Activated T-helper 1 cell treated with anti-CD3 and anti-CD28 coated beads, Interleukin-12 subunit alpha, Interleukin-12 subunit beta, Interleukin-2, Interleukin-4 antibody, amounts not matched to agents 30 ng/mL and 10 ng/mL and 1 ng/mL, durations not matched to agents 14 hours and 24 hours and 36 hours (primary cell): ENCODE results near the gene INHBE. TPM values are rescaled to one million over a fixed set of nuclear protein-coding genes. Genes with fewer than 3 reads are reported as not detected.
A peak's percentile ranks its signal among the peaks of the same experiment; 100 is the strongest.

ENCODE experiments used
- DNase-seq: peaks from one replicate; pipeline ENCODE4 v3.0.0; 2021; ENCODE audit warnings: low spot score
- H3K27ac Mint-ChIP-seq: one replicate; pipeline ENCODE4 v1.8.0; 2021; ENCODE audit warnings: mild to moderate bottlenecking, mixed read lengths
- H3K27me3 Mint-ChIP-seq: one replicate; pipeline ENCODE4 v1.8.0; 2022; ENCODE audit warnings: mild to moderate bottlenecking, moderate library complexity, mixed read lengths; ENCODE audit not compliant: insufficient read depth
- H3K36me3 Mint-ChIP-seq: one replicate; pipeline ENCODE4 v1.8.0; 2021; ENCODE audit warnings: low read depth, mixed read lengths
- H3K4me1 Mint-ChIP-seq: one replicate; pipeline ENCODE4 v1.8.0; 2021; ENCODE audit warnings: low read depth, mixed read lengths
- H3K4me3 Mint-ChIP-seq: one replicate; pipeline ENCODE4 v1.8.0; 2021; ENCODE audit warnings: mild to moderate bottlenecking, moderate library complexity, mixed read lengths
- H3K9me3 Mint-ChIP-seq: one replicate; pipeline ENCODE4 v1.8.0; 2021; ENCODE audit warnings: mixed read lengths
- intact Hi-C: fragments of 100-400 bp; cut with micrococcal nuclease; formaldehyde crosslinking; loops from one replicate; pipeline ENCODE4 v1.15.1; 2024
- total RNA-seq: library from RNA; stranded (reverse); gene quantifications from 2 replicates; pipeline ENCODE4 v1.2.3, GENCODE V29; 2022

The INHBE gene
- total RNA-seq, 1 donor from 2014 or later: 0.41 TPM

- intact Hi-C loops: loop anchor here (1.0 kb wide), 9 partner anchors 28 to 246 kb away; partner anchors contain the start of genes DCTN2, DDIT3 and R3HDM2
- Mint-ChIP-seq H3K27me3 (peaks cover 21% of the 10 kb centered on the region), H3K27ac (peak overlapping the region; percentile 93), H3K9me3 (no peaks in the 10 kb centered on the region), H3K4me1 (peaks cover 60% of the 10 kb centered on the region), H3K4me3 (peak overlapping the region; percentile 94), H3K36me3 (no peaks in the 10 kb centered on the region)
- peak; percentile 90 for DNase-seq
These were observed 4.1 kb downstream of the INHBE start for GRCh38 chr12:57459055-57459749.

GRCh38 chr12:57459750-57460467 lies 4.8 kb downstream of the INHBE start, which contains the start of gene GLI1:
TSS of gene GLI1 (plus strand) at chr12:57459785. CDS start at chr12:57463692, 3,907 bp downstream.
- intact Hi-C loops: loop anchor here (1.0 kb wide), 9 partner anchors 27 to 247 kb away; partner anchors contain the start of genes DCTN2, DDIT3 and R3HDM2
- no peak for DNase-seq
- Mint-ChIP-seq H3K4me1 (peaks cover 66% of the 10 kb centered on the region), H3K36me3 (no peaks in the 10 kb centered on the region), H3K4me3 (peak within 1 kb of the TSS; percentile 94), H3K27ac (peak within 1 kb of the TSS; percentile 93), H3K27me3 (peaks cover 21% of the 10 kb centered on the region), H3K9me3 (no peaks in the 10 kb centered on the region)

GRCh38 chr12:57460468-57460784 lies 5.3 kb downstream of the INHBE start:
- DNase-seq: no peak
- Mint-ChIP-seq H3K27ac (peak overlapping the region; percentile 34), H3K4me1 (peaks cover 68% of the 10 kb centered on the region), H3K4me3 (peak overlapping the region; percentile 85), H3K27me3 (peaks cover 21% of the 10 kb centered on the region), H3K9me3 (no peaks in the 10 kb centered on the region), H3K36me3 (no peaks in the 10 kb centered on the region)
- intact Hi-C loops: no loop called here

GRCh38 chr12:57460841-57461275 lies 5.8 kb downstream of the INHBE start:
- no peaks in the 10 kb centered on the region for H3K36me3 Mint-ChIP-seq

GRCh38 chr12:57461276-57461916 lies 6.3 kb downstream of the INHBE start:
- Mint-ChIP-seq H3K27me3 (peaks cover 21% of the 10 kb centered on the region), H3K4me3 (peak overlapping the region; percentile 86), H3K27ac (no peak overlapping the region), H3K4me1 (peaks cover 60% of the 10 kb centered on the region), H3K9me3 (no peaks in the 10 kb centered on the region), H3K36me3 (no peaks in the 10 kb centered on the region)
- intact Hi-C loops: no loop called here
- DNase-seq: no peak

More at GRCh38 chr12:57460841-57461275, 5.8 kb downstream of the INHBE start:
- DNase-seq: no peak
- intact Hi-C loops: no loop called here
- no peaks in the 10 kb centered on the region for H3K9me3 Mint-ChIP-seq
- peak overlapping the region; percentile 85 for H3K4me3 Mint-ChIP-seq
- no peak overlapping the region for H3K27ac Mint-ChIP-seq
- peaks cover 21% of the 10 kb centered on the region for H3K27me3 Mint-ChIP-seq
- H3K4me1 Mint-ChIP-seq: peaks cover 65% of the 10 kb centered on the region

- peak overlapping the region; percentile 86 for H3K4me3 Mint-ChIP-seq
- H3K27me3 Mint-ChIP-seq: peaks cover 21% of the 10 kb centered on the region
- intact Hi-C loops: loop anchor here (1.0 kb wide), 2 partner anchors 14 to 199 kb away; no protein-coding TSS in a partner anchor
- H3K36me3 Mint-ChIP-seq: no peaks in the 10 kb centered on the region
- peaks cover 60% of the 10 kb centered on the region for H3K4me1 Mint-ChIP-seq
- no peak overlapping the region for H3K27ac Mint-ChIP-seq
- no peaks in the 10 kb centered on the region for H3K9me3 Mint-ChIP-seq
- DNase-seq: no peak
These were observed 6.8 kb downstream of the INHBE start for GRCh38 chr12:57461917-57462250.

- Mint-ChIP-seq H3K27me3 (peaks cover 21% of the 10 kb centered on the region), H3K9me3 (no peaks in the 10 kb centered on the region), H3K4me3 (peak overlapping the region; percentile 86), H3K4me1 (peaks cover 60% of the 10 kb centered on the region), H3K36me3 (peaks cover 3% of the 10 kb centered on the region), H3K27ac (peak overlapping the region; percentile 72)
- intact Hi-C loops: loop anchor here (1.0 kb wide), 2 partner anchors 14 to 199 kb away; no protein-coding TSS in a partner anchor
- peak; percentile 85 for DNase-seq
These were observed 7.3 kb downstream of the INHBE start for GRCh38 chr12:57462251-57462911.

GRCh38 chr12:57462912-57463253 lies 7.8 kb downstream of the INHBE start:
- no peaks in the 10 kb centered on the region for H3K9me3 Mint-ChIP-seq
- H3K27ac Mint-ChIP-seq: peak overlapping the region; percentile 72
- H3K4me1 Mint-ChIP-seq: peaks cover 60% of the 10 kb centered on the region
- H3K4me3 Mint-ChIP-seq: peak overlapping the region; percentile 86
- peaks cover 3% of the 10 kb centered on the region for H3K36me3 Mint-ChIP-seq
- intact Hi-C loops: loop anchor here (1.0 kb wide), 2 partner anchors 13 to 200 kb away; no protein-coding TSS in a partner anchor
- peaks cover 21% of the 10 kb centered on the region for H3K27me3 Mint-ChIP-seq
- no peak for DNase-seq

GRCh38 chr12:57464569-57464968 lies 9.5 kb downstream of the INHBE start:
- DNase-seq: no peak
- H3K4me3 Mint-ChIP-seq: no peak overlapping the region
- peaks cover 49% of the 10 kb centered on the region for H3K4me1 Mint-ChIP-seq
- no peaks in the 10 kb centered on the region for H3K9me3 Mint-ChIP-seq
- peaks cover 14% of the 10 kb centered on the region for H3K36me3 Mint-ChIP-seq
- H3K27me3 Mint-ChIP-seq: peaks cover 19% of the 10 kb centered on the region
- no peak overlapping the region for H3K27ac Mint-ChIP-seq
- intact Hi-C loops: no loop called here

- Mint-ChIP-seq H3K36me3 (peaks cover 18% of the 10 kb centered on the region), H3K4me1 (peaks cover 45% of the 10 kb centered on the region), H3K27ac (no peak overlapping the region), H3K4me3 (no peak overlapping the region), H3K27me3 (peaks cover 16% of the 10 kb centered on the region), H3K9me3 (no peaks in the 10 kb centered on the region)
- DNase-seq: no peak
- intact Hi-C loops: no loop called here
These were observed 10.1 kb downstream of the INHBE start for GRCh38 chr12:57465030-57465746.

- Mint-ChIP-seq H3K36me3 (peaks cover 18% of the 10 kb centered on the region), H3K4me3 (no peak overlapping the region), H3K27me3 (peaks cover 12% of the 10 kb centered on the region), H3K9me3 (no peaks in the 10 kb centered on the region), H3K4me1 (peaks cover 38% of the 10 kb centered on the region), H3K27ac (no peak overlapping the region)
- intact Hi-C loops: no loop called here
- DNase-seq: no peak
These were observed 10.8 kb downstream of the INHBE start for GRCh38 chr12:57465747-57466505.
